Activated naive CD4-positive, alpha-beta T cell treated with Interleukin-2 at 50 U/mL for 16 hours (primary cell): ENCODE results near the gene ANO7.

Source experiments
- DNase-seq: peaks from one replicate; pipeline ENCODE4 v3.0.0-alpha.2; 2020

ANO7 gene

GRCh38 chr2:241255542-241256167, 67.2 kb downstream of the ANO7 start:
- no peak for DNase-seq

- DNase-seq: no peak
Measured at GRCh38 chr2:241256168-241256545, 67.7 kb downstream of the ANO7 start.

GRCh38 chr2:241257419-241258032, 69.0 kb downstream of the ANO7 start:
- DNase-seq: no peak

- no peak for DNase-seq
Measured at GRCh38 chr2:241258505-241259280, 70.2 kb downstream of the ANO7 start.

GRCh38 chr2:241260911-241261310, 72.4 kb downstream of the ANO7 start:
- DNase-seq: no peak

- no peak for DNase-seq
Measured at GRCh38 chr2:241261628-241262027, 73.2 kb downstream of the ANO7 start.

- DNase-seq: no peak
Measured at GRCh38 chr2:241263061-241263460, 74.6 kb downstream of the ANO7 start.

- no peak for DNase-seq
Measured at GRCh38 chr2:241265506-241265905, 77.0 kb downstream of the ANO7 start.

GRCh38 chr2:241267249-241268067, 79.0 kb downstream of the ANO7 start:
- DNase-seq: no peak

GRCh38 chr2:241268306-241268705, 79.8 kb downstream of the ANO7 start:
- no peak for DNase-seq

GRCh38 chr2:241268716-241269445, 80.4 kb downstream of the ANO7 start:
- DNase-seq: no peak

- DNase-seq: no peak
Measured at GRCh38 chr2:241269707-241270520, 81.4 kb downstream of the ANO7 start.

GRCh38 chr2:241270531-241270930, 82.1 kb downstream of the ANO7 start:
- DNase-seq: no peak

- DNase-seq: peak; percentile 68
Measured at GRCh38 chr2:241271706-241272302, 83.3 kb downstream of the ANO7 start.

GRCh38 chr2:241272303-241273209, 84.1 kb downstream of the ANO7 start:
- peak; percentile 43 for DNase-seq

- DNase-seq: no peak
Measured at GRCh38 chr2:241273210-241274020, 84.9 kb downstream of the ANO7 start.

GRCh38 chr2:241274127-241274526, 85.7 kb downstream of the ANO7 start:
- DNase-seq: no peak
